Retinal pigment epithelial cell (primary cell): Measurements from ENCODE around the gene IPO11.
A peak's percentile ranks its signal among the peaks of the same experiment; 100 is the strongest.

Experiments
- DNase-seq: peaks from one replicate; pipeline ENCODE4 v3.0.0-alpha.2; 2010; ENCODE audit warnings: low read depth
- H3K4me3 ChIP-seq: 2 replicates; pipeline ENCODE4 v1.5.1; 2011; ENCODE audit warnings: mild to moderate bottlenecking, low read length, control low read depth, moderate library complexity
- CTCF ChIP-seq: conservative IDR thresholded peaks from 2 replicates; pipeline ENCODE4 v1.5.1; 2011; ENCODE audit warnings: low read depth, low read length, control low read depth, inconsistent platforms

Gene IPO11

GRCh38 chr5:62412549-62413329 is at the start of gene IPO11:
TSS of gene IPO11 (plus strand) at chr5:62412763. CDS start at chr5:62437280, 24,517 bp downstream.
- peak; percentile 95 for DNase-seq
- TF ChIP-seq CTCF: no peak

GRCh38 chr5:62369039-62369438 is 43.5 kb upstream of the IPO11 start:
- no peak overlapping the region for H3K4me3 ChIP-seq
- no peak for DNase-seq
- TF ChIP-seq CTCF: no peak

More at GRCh38 chr5:62412549-62413329, at the start of gene IPO11:
- H3K4me3 ChIP-seq: peak within 1 kb of the TSS; percentile 80

GRCh38 chr5:62371409-62371808 is 41.2 kb upstream of the IPO11 start:
- H3K4me3 ChIP-seq: no peak overlapping the region
- no peak for TF ChIP-seq CTCF
- no peak for DNase-seq

- DNase-seq: no peak
- no peak for TF ChIP-seq CTCF
- H3K4me3 ChIP-seq: no peak overlapping the region
Observed at GRCh38 chr5:62372600-62372999, 40.0 kb upstream of the IPO11 start.

- no peak for TF ChIP-seq CTCF
Observed at GRCh38 chr5:62373382-62373781, 39.2 kb upstream of the IPO11 start.

GRCh38 chr5:62374090-62374489 is 38.5 kb upstream of the IPO11 start:
- H3K4me3 ChIP-seq: no peak overlapping the region
- TF ChIP-seq CTCF: no peak

More at GRCh38 chr5:62373382-62373781, 39.2 kb upstream of the IPO11 start:
- no peak for DNase-seq
- no peak overlapping the region for H3K4me3 ChIP-seq

GRCh38 chr5:62375627-62376026 is 36.9 kb upstream of the IPO11 start:
- no peak overlapping the region for H3K4me3 ChIP-seq
- TF ChIP-seq CTCF: no peak
- no peak for DNase-seq

More at GRCh38 chr5:62374090-62374489, 38.5 kb upstream of the IPO11 start:
- no peak for DNase-seq
